Stimulated activated CD8-positive, alpha-beta memory T cell treated with anti-CD3 and anti-CD28 coated beads, Interleukin-15, amount 100 ng/mL, for 1 hour (primary cell): Measurements from ENCODE around the gene SHTN1.

Experiments used
- DNase-seq: peaks from one replicate; pipeline ENCODE4 v3.0.0-alpha.2; 2020; ENCODE audit warnings: low read depth

SHTN1 gene

DNA sequence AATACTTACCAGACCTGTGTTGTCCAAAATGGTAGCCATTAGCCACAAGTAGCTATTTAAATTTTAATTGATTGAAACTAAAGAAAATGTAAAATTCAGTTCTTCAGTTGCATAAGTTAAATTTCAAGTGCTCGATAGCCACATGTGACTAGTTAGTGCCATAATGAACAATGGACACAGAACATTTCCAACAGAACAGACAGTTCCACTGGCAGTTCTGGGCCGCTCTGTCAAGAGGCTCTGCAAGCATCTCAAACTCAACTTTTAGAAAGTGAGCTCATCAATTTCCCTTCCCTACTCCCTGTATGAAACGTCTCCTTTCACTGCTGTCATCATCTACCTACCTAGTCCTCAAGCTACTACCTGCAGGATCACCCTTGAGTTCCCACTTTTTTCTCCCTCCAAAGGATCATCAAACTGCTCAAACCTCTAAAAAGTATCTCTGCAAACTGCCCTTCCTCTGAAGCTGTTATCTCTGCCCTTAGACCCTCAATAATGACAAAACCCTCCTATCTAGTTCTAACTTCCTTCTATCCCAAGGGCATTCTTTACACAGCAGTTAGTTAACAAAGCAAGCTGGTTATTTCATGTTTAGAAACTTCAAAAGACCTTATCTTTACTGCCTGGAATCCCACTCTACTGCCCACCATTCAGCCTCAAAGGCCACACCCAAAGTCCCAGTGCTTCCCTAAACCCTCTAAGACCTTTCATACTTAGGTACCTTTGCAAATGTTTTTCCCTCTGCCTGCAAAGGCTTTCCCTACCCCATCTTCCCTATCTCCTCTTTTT, 20.6 kb downstream of the SHTN1 start:
- no peak for DNase-seq

DNA sequence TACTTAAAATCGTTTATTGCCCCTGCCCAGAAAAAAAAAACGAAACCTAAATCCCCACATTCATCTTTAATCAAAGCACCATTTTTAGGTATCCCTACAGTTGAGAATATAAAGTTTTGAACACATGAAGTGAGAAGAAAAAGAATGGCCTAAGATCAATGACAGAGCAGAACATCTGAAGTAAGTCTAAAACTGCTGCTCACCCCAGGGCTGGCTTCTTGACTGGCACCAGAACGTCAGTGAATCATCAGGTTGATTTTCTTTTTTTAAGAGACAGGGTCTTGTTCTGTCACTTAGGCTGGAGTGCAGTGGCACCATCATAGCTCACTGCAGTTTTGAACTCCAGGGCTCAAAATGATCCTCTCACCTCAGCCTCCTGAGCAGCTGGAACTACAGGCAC, 24.9 kb downstream of the SHTN1 start:
- DNase-seq: no peak

GRCh38 chr10:116978901-116979300, 26.1 kb downstream of the SHTN1 start:
- no peak for DNase-seq

- no peak for DNase-seq
Observed at GRCh38 chr10:116974456-116975005, 30.5 kb downstream of the SHTN1 start.

- DNase-seq: no peak
Observed at GRCh38 chr10:116973946-116974455, 31.0 kb downstream of the SHTN1 start.

- DNase-seq: no peak
Observed at GRCh38 chr10:116973371-116973905, 31.5 kb downstream of the SHTN1 start.

- no peak for DNase-seq
Observed at GRCh38 chr10:116972131-116972530, 32.9 kb downstream of the SHTN1 start.

DNA sequence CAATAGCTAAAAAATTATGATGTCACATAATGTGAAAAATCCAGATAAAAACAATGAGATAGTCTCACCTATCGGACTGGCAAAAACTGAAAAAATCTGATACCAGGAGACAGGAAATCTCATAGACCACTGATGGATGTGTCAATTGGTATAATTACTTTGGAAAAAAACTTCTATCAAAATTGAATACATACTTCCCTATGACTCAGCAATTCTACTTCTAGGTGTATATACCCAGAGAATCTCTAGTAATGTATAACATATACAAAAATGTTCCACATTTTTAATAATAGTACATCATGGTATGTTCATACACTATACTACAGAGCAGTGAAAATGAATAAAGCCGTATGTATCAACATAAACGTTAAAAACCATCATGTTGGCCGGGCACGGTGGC, 34.9 kb downstream of the SHTN1 start:
- DNase-seq: no peak

- no peak for DNase-seq
Observed at GRCh38 chr10:116968331-116968730, 36.7 kb downstream of the SHTN1 start.

- DNase-seq: no peak
Observed at GRCh38 chr10:116961406-116962251, 43.4 kb downstream of the SHTN1 start.

DNA sequence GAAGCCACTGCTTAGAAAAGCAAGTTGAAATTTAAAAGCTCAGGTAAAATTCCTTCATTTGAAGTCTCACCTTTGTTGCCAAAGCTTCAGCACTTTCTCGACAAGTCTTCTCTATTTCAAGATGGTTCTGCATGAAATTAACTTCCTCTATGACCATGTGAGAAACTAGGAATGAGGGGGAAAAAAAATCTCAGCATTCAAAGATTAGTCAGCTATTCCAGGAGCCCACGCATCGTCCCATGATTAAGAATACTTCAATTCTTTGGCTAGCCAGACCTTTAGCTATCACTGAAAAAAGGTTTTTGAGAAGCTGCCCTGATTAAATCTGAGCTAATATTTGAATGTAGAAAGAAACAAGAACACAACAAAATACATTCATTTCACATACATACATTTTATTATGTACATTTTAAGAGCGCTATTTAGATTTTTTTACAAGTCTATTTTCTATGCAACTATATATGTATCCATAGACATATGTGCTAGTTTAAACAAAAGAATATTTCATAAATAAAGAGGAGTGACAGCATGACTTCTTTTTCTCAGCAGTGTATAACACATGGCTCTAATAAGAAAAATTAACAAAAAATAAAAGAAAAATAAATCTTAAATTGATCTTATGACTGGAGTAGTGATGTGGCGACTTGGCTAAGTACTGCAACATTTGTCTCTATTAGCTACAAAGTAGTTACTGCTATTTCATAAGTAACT, 44.8 kb downstream of the SHTN1 start:
- no peak for DNase-seq

- no peak for DNase-seq
Observed at GRCh38 chr10:116952729-116953128, 52.3 kb downstream of the SHTN1 start.

DNA sequence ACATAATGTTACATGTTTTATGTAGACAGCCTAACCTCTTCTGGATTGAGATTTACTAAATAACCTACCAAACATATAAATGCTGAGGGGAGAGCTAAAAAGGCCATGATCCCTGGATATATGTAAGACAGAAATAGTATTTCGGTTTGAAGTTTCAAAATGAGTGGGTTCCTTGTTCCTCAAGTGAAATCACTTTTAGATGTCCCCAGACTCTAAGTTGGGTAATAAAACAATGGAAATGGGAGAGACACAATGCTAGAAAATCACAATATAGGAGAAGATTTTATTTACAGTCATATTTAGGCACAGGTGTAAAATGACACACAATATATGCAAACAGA, 56.5 kb downstream of the SHTN1 start:
- DNase-seq: no peak

DNA sequence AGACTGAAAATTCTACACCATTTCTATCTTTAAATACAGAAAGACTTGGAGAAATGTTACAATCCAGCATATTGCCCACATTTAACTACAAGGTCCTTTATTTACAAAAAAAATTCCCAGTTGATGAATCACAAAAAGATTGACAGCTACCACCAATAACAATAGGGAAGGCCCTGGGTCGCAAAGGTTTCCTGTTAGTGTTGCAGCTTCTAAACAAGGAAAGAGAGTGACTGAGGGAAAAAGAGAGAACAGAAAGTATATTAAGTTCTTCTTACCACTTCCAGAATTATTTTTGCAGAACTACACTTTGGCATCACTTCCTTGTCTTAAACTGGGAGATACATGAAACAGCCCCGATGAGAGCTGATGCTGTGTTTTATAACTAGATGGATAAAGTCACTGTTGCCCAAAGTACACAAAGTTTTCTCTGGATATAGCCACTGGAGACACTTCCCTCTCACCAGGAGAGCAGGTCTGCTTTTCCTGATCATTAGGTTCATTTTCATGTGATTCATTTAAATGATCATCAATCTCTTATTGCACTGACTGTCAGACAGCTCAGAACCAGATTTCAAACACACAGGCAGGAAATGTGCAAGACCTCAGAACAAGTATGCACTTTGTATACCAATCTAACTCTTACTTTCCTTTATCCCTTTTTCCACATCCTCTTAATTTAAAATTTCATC, 57.0 kb downstream of the SHTN1 start:
- DNase-seq: no peak

- DNase-seq: no peak
Observed at GRCh38 chr10:116944911-116945310, 60.1 kb downstream of the SHTN1 start.

DNA sequence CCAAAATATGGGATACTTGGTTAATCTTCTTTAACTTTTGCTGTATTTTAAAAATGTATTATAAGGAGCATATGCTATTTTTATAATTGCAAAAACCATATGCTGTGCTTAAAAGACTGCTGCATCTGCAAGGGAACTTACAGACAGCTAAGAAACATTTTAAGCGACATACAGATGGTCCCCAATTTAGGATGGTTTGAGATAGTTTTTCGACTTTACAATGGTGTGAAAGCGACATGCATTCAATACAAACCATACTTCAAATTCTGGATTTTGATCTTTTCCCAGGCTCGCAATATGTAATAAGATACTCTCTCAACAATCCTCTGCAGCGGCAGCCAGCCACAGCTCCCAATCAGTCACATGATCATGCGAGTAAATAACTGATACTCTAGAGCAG, 73.2 kb downstream of the SHTN1 start:
- no peak for DNase-seq

DNA sequence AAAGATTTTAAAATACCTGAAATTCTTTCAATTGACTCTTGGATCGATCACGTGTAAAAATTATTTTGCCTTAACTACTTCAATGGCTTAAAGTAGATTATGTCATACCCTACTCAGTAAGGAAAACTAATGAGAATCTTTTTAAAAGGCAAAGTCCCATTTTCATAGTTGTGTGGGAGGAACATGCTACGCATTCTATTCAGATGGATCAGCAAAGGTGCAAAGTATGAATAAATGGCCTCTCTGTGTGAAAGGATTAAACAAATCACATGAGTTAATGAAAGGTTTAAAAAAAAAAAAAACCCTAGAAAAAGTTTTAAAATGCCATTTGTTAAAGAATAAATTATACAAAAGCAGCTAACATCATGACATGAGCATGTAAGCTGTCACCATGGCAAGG, 78.6 kb downstream of the SHTN1 start:
- no peak for DNase-seq

- DNase-seq: no peak
Observed at GRCh38 chr10:116925056-116925455, 79.9 kb downstream of the SHTN1 start.

GRCh38 chr10:116919706-116920105, 85.3 kb downstream of the SHTN1 start:
- DNase-seq: no peak

DNA sequence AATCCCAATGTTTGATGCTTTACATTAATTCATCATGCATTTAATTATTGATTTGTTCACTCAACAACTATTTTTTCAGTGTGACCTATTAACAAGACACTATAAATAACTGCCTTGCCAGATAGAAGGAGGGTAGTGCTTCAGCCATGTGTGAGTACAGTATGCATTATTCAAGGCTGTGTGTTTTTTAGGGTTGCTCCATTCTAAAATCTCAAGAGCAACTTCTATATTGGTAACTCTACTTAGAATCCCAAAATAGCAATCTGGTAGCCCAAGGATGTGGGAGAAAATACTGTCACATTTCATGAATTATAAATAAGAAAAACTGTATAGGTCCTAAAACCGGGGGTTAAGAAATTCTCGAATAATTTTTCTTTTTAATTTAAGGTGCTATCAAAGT, 85.8 kb downstream of the SHTN1 start:
- no peak for DNase-seq

DNA sequence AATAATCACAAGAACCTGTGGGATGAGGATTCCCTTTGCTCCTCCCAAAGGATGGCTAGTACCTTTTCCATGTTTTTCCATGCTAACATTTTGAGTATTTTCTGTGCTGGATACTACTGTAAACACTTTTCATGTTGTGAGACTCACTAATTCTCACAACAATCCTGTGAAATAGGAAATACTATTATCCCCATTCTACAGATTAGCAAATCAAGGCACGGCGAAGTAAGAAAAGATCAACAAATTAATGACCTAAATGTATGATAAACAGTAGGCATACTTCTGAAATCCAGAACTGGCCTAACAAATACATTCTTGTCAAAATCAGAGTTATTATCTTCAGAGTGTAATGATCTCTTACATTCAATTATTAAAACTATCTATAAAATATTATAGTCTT, 86.4 kb downstream of the SHTN1 start:
- no peak for DNase-seq
